ENCODE data around the gene G6PD. TPM values are rescaled to one million over a fixed set of nuclear protein-coding genes. Genes with fewer than 3 reads are reported as not detected.

The G6PD gene
- total and polyA plus RNA-seq, 2 of the 8 experiments (the other 6 are each of a cell fraction or from before 2014, with no cell fraction given) = 47.3 to 55.1 TPM

DNA sequence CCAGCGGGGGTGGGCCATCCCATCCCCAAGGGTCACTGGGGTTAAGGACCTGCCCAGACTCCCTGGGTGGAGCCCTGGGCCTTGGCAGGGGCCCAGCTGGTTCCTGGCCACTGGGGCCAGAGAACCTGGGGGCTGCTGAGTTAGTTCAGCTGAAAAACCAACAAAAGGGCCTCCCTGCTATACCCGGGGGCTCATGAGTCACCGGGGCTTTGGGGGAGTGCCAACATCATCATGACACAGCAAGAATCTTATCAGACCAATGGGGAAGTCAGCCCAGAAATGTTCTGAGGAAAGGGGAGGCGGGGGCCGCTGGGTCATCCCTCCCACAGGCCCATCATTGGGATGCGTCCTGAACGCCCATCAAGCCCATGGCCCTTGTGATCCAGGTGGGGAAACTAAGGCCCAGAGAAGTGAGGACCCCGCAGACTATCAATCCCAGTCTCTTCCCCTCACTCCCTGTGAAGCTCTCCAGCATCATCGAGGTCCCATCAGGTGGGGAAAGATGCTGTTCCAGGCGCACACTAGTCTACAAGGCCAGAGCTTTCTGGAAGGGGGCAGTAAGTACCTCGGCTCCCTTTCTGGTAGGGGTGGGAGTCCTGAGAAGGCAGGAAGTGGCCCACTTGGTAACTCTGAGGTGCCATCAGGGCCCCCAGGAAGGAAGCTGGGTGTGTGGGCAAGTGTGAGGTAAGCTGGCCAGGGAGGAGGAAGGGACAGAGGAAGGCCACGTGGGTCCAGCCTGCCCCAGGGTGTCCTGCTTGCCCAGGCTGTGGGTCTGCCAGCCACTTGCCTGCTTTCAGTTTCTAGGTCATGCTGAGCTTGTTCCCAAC lies 4.5 kb downstream of the G6PD start:
- H3K9ac ChIP-seq (replicated peaks in 1 of 4; ENCODE audit: extremely low read depth in 1 of 4, low read depth in 3 of 4, low read length in 3 of 4) = no peak overlapping the region
- H3K18ac ChIP-seq (ENCODE audit: extremely low read depth, low read length) = no peak overlapping the region
- no peak overlapping the region for H2AK5ac ChIP-seq (ENCODE audit: low read depth, low read length)
- H2BK20ac ChIP-seq (ENCODE audit: low read length) = no peak overlapping the region
- no peak overlapping the region for H2BK5ac ChIP-seq (ENCODE audit: low read depth, low read length)
- H3K4ac ChIP-seq (replicated peaks; ENCODE audit: insufficient read length, low read depth, low read length) = no peak overlapping the region
- peaks cover 0 to 3% (median 1%) of the 10 kb centered on the region in 4 experiments; a peak in 3 of 7 replicates for H3K4me1 ChIP-seq (replicated peaks in 1 of 4; ENCODE audit: control insufficient read depth in 3 of 4, insufficient read depth in 4 of 4, low read length in 3 of 4)
- H3K14ac ChIP-seq (ENCODE audit: insufficient read length) = no peak overlapping the region
- H3K9me3 ChIP-seq (ENCODE audit: insufficient read depth in 2 of 2, low read depth in 1 of 2, low read length in 1 of 2) = no peaks in the 10 kb centered on the region; a peak in 1 of 4 replicates
- no peak overlapping the region for H2BK12ac ChIP-seq (ENCODE audit: low read depth, low read length)
- DNase-seq (ENCODE audit: low read depth in 1 of 2, low spot score in 2 of 2) = no peak
- H3K4me2 ChIP-seq (ENCODE audit: insufficient read depth in 1 of 2, low read depth in 2 of 2, low read length in 2 of 2) = no peak overlapping the region
- H3K27me3 ChIP-seq (replicated peaks in 1 of 4; ENCODE audit: control insufficient read depth in 3 of 4, extremely low read depth in 1 of 4, insufficient read depth in 3 of 4, low read length in 3 of 4) = no peaks in the 10 kb centered on the region
- H2BK15ac ChIP-seq (ENCODE audit: low read length) = no peak overlapping the region
- no peak overlapping the region for H4K5ac ChIP-seq (ENCODE audit: insufficient read length, low read depth, low read length)
- H2BK120ac ChIP-seq (replicated peaks; ENCODE audit: low read depth, low read length) = no peak overlapping the region
- FAIRE-seq = no peak
- peaks cover 0 to 12% (median 6%) of the 10 kb centered on the region in 4 experiments; a peak in 5 of 8 replicates for H3K36me3 ChIP-seq (ENCODE audit: control insufficient read depth in 2 of 4, insufficient read depth in 4 of 4, low read length in 3 of 4)
- ChIA-PET POLR2A (ENCODE audit: partially characterized antibody) (no interaction called here), CTCF (ENCODE audit: partially characterized antibody) (interaction anchor here (0.6 kb wide), 1 partner anchor 66 kb away, joined by 5 read pairs; no protein-coding TSS in a partner anchor)
- peaks cover 3% of the 10 kb centered on the region; the same call in 1 of the 2 replicates for H3K23me2 ChIP-seq (ENCODE audit: low read depth, low read length)
- TF ChIP-seq, protein P1, sequence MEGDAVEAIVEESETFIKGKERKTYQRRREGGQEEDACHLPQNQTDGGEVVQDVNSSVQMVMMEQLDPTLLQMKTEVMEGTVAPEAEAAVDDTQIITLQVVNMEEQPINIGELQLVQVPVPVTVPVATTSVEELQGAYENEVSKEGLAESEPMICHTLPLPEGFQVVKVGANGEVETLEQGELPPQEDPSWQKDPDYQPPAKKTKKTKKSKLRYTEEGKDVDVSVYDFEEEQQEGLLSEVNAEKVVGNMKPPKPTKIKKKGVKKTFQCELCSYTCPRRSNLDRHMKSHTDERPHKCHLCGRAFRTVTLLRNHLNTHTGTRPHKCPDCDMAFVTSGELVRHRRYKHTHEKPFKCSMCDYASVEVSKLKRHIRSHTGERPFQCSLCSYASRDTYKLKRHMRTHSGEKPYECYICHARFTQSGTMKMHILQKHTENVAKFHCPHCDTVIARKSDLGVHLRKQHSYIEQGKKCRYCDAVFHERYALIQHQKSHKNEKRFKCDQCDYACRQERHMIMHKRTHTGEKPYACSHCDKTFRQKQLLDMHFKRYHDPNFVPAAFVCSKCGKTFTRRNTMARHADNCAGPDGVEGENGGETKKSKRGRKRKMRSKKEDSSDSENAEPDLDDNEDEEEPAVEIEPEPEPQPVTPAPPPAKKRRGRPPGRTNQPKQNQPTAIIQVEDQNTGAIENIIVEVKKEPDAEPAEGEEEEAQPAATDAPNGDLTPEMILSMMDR (IDR thresholded peaks at IDR 0.05; ENCODE audit: control extremely low read depth in 1 of 3, insufficient read depth in 1 of 3, low read depth in 1 of 3, low read length in 3 of 3) = no peak
- no peak for TF ChIP-seq POLR2AphosphoS5 (IDR thresholded peaks at IDR 0.05; ENCODE audit: low read depth, low read length)
- TF ChIP-seq CBX5 (IDR thresholded peaks at IDR 0.05; ENCODE audit: low read depth, low read length) = no peak
- no peak for TF ChIP-seq SP1 (IDR thresholded peaks at IDR 0.05; ENCODE audit: low read depth, low read length)
- TF ChIP-seq TCF12 (IDR thresholded peaks at IDR 0.05; ENCODE audit: low read depth, low read length) = no peak
- no peak for TF ChIP-seq MAFK (IDR thresholded peaks at IDR 0.05; ENCODE audit: low read depth, low read length)
- no peak for TF ChIP-seq SIN3A (conservative IDR thresholded peaks at IDR 0.05 in 1 of 2, IDR thresholded peaks at IDR 0.05 in 1 of 2; ENCODE audit: low read depth in 1 of 2, low read length in 2 of 2)
- TF ChIP-seq ZNF274 (IDR thresholded peaks at IDR 0.05; ENCODE audit: borderline replicate concordance, extremely low read depth, low read length) = no peak
- H3K23ac ChIP-seq (ENCODE audit: insufficient read length) = no peak overlapping the region
- H2AFZ ChIP-seq (ENCODE audit: low read length) = no peak overlapping the region
- no peak overlapping the region for H3K56ac ChIP-seq (replicated peaks; ENCODE audit: insufficient read length, low read depth, low read length)
- H4K91ac ChIP-seq (replicated peaks; ENCODE audit: insufficient read length, low read length) = no peak overlapping the region
- no peaks in the 10 kb centered on the region; the same call in 1 of the 2 replicates for H3K79me1 ChIP-seq (ENCODE audit: low read depth, low read length)
- H4K8ac ChIP-seq (ENCODE audit: extremely low read depth, insufficient read depth, low read length) = no peak overlapping the region
- H3K79me2 ChIP-seq (ENCODE audit: control insufficient read depth in 1 of 2, insufficient read depth in 2 of 2, low read length in 2 of 2) = no peaks in the 10 kb centered on the region
- H3K27ac ChIP-seq (ENCODE audit: low read depth, low read length) = no peak overlapping the region
- WGBS, 2 experiments (ENCODE audit: extremely low coverage in 1 of 2, insufficient coverage in 1 of 2, insufficient read length in 1 of 2, insufficient replicate concordance in 2 of 2, low coverage in 1 of 2, low lambda C conversion rate in 2 of 2, missing lambda C conversion rate in 1 of 2) = 81% methylated on average over 7 of the region's 12 CpGs; no CpG with 5 or more reads in 1 of the 2 experiments
- H3K4me3 ChIP-seq (ENCODE audit: extremely low read depth in 1 of 4, insufficient read depth in 2 of 4, low read depth in 3 of 4, low read length in 4 of 4) = no peak overlapping the region
- peaks cover 0 to 4% of the 10 kb centered on the region in 2 experiments for H4K20me1 ChIP-seq (replicated peaks in 1 of 2; ENCODE audit: control insufficient read depth in 1 of 2, insufficient read depth in 2 of 2, low read length in 2 of 2)

Data from H1 (cell line).